Fibroblast of villous mesenchyme (primary cell): Measurements from ENCODE around the gene PSMB2. TPM values are rescaled to one million over a fixed set of nuclear protein-coding genes. Genes with fewer than 3 reads are reported as not detected.
A peak's percentile ranks its signal among the peaks of the same experiment; 100 is the strongest.
"Not testable (repeated sequence)": the region's sequence is repeated elsewhere in the genome, so short reads cannot be mapped to it uniquely, and the experiment has no call there.

Experiments
- DNase-seq: peaks from one replicate; pipeline ENCODE4 v3.0.0-alpha.2; 2010; ENCODE audit warnings: low read depth
- H3K4me3 ChIP-seq: 2 replicates; pipeline ENCODE4 v1.5.1; 2011; ENCODE audit warnings: low read depth, mild to moderate bottlenecking, low read length
- total RNA-seq: library from RNA; depleted of rRNA; stranded (reverse); fragments of >200 nt; gene quantifications from 2 replicates; pipeline ENCODE4 v1.2.3, GENCODE V29; 2012
- TF ChIP-seq, protein P1 (sequence below): IDR thresholded peaks from 2 replicates; pipeline ENCODE4 v1.5.1; 2012; ENCODE audit warnings: low read depth, mild to moderate bottlenecking, low read length; ENCODE audit not compliant: insufficient read depth

Gene PSMB2
- total RNA-seq, 1 donor, result 21.2 TPM

DNA sequence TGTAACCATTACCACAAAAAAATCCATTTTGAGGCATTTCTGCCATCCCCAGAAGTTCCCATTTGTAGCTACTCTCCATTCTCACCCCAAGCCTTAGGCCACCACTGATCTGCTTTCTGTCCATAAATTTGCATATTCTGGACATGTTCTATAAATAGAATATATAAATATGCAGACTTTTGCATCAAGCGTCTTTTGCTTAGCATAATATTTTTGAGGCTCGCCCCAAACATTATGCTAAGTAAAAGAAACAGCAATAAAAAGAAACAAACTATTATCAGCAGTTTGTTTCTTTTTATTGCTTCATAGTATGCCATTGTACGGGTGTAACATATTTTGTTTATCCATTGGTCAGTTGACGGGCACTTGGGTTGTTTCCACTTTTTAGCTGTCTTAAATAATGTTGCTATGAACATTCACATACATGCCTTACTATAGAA lies 60.4 kb downstream of the PSMB2 start:
- DNase-seq, result no peak
- no peak overlapping the region for H3K4me3 ChIP-seq
- TF ChIP-seq, protein P1, sequence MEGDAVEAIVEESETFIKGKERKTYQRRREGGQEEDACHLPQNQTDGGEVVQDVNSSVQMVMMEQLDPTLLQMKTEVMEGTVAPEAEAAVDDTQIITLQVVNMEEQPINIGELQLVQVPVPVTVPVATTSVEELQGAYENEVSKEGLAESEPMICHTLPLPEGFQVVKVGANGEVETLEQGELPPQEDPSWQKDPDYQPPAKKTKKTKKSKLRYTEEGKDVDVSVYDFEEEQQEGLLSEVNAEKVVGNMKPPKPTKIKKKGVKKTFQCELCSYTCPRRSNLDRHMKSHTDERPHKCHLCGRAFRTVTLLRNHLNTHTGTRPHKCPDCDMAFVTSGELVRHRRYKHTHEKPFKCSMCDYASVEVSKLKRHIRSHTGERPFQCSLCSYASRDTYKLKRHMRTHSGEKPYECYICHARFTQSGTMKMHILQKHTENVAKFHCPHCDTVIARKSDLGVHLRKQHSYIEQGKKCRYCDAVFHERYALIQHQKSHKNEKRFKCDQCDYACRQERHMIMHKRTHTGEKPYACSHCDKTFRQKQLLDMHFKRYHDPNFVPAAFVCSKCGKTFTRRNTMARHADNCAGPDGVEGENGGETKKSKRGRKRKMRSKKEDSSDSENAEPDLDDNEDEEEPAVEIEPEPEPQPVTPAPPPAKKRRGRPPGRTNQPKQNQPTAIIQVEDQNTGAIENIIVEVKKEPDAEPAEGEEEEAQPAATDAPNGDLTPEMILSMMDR, result no peak

DNA sequence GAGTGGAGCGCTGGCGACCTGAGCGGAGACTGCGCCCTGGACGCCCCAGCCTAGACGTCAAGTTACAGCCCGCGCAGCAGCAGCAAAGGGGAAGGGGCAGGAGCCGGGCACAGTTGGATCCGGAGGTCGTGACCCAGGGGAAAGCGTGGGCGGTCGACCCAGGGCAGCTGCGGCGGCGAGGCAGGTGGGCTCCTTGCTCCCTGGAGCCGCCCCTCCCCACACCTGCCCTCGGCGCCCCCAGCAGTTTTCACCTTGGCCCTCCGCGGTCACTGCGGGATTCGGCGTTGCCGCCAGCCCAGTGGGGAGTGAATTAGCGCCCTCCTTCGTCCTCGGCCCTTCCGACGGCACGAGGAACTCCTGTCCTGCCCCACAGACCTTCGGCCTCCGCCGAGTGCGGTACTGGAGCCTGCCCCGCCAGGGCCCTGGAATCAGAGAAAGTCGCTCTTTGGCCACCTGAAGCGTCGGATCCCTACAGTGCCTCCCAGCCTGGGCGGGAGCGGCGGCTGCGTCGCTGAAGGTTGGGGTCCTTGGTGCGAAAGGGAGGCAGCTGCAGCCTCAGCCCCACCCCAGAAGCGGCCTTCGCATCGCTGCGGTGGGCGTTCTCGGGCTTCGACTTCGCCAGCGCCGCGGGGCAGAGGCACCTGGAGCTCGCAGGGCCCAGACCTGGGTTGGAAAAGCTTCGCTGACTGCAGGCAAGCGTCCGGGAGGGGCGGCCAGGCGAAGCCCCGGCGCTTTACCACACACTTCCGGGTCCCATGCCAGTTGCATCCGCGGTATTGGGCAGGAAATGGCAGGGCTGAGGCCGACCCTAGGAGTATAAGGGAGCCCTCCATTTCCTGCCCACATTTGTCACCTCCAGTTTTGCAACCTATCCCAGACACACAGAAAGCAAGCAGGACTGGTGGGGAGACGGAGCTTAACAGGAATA lies 64.0 kb downstream of the PSMB2 start:
- peak overlapping the region; percentile 9 for H3K4me3 ChIP-seq
- DNase-seq, result peak; percentile 20
- TF ChIP-seq, protein P1, result no peak

DNA sequence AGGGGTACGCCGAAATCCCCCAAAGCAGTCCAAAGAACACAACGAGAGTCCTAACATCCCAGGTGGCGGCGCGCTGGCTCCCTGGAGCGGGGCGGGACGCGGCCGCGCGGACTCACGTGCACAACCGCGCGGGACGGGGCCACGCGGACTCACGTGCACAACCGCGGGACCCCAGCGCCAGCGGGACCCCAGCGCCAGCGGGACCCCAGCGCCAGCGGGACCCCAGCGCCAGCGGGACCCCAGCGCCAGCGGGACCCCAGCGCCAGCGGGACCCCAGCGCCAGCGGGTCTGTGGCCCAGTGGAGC lies 64.6 kb downstream of the PSMB2 start:
- DNase-seq, H3K4me3 ChIP-seq: not testable (repeated sequence)

DNA sequence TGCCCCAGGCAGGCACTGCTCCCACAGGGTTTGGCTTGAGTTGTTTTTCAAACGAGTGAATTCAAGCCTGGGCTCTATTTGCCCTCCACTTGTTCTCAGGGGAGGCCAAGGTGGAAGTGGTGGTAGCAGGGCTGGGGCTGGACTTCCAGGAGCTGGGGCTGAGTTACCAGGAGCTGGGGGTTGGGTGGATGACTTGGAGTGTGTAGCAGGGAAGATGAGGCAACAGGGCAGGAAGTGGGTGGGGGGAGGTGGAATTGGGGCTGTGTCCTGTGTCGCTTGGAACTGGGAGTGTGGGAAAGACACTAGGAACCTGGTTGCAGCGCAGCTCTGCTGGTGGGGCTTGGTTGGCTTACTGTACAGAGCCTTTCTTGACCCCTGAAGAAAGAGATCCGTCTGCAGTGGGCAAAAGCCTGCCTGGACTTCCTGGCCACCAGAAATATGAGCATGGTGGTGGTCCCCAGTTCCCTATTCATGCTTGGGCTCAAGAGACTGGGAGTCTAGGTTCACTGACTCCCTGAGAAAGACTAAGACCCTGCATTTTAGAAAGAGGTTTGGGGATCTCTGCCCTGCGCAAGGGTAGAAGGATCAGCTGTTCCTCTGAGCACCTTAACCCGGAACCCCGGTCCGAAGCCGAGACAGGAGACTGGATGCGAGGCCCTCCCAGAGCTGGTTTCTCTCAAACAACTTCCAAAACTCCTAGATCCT lies 65.1 kb downstream of the PSMB2 start:
- no peak overlapping the region for H3K4me3 ChIP-seq
- TF ChIP-seq, protein P1, result no peak
- DNase-seq, result peak; percentile 38

DNA sequence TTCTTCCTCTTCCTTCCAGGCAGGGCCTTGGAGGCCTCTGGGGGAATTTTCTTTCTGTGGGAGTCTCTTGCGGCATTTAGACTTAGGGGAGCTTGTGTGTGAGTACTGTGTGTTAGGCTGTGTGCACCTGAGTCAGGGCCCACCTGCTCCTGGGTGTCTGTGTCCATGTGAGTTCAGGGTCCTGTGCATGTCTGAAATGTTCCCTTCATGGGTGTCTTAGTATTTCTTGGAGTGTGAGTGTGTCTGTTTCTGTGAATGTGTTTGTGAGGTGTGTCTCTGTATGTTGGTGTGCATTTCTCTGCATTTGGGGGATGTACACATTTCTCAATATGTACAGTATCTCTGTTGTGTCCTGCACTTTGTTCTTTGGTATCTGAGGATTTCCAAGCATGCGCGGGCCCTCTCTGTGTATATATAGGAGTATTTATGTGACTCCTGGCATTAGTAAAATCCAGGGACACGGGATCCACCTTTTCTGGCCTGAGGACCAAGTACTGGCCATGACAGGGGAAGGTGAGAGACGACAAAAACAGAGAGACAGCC lies 65.8 kb downstream of the PSMB2 start:
- no peak for DNase-seq
- H3K4me3 ChIP-seq, result no peak overlapping the region

DNA sequence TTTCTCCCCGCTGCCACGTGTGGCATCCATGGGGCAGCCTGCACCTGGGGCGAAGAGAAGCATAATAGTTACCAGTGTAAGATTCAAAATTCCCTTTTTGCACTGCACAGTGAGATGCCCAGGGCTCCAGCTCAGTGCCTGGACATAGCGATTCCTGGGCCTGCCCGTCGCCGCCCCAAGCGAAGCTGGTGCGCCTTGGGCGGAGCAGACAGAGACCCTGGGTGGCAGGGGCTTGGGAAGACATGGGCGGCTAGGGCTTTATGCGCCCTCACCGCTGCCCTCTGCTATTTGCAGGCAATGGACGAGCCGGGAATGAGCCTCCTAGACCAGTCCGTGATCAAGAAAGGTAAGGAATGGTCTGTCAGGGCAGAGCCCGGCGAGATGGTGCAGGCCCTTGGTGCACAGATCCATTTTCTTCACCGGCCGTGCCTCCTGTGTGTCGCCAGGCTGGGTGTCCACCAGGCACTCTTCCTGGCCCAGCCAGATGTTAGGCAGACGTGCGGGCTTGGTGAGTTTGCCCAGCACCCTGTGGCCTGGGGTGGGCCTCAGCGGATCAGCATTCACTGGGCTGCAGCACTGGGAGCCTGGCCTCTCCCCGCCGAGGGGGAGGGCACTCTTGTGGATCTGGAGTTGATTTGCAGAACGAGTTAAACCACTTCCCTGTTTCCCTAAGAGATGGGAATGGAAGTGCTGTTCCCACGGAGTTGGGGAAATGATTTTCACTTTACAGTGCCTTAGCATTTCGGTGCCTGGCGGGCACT lies 66.5 kb downstream of the PSMB2 start:
- no peak for DNase-seq
- TF ChIP-seq, protein P1, result no peak
- no peak overlapping the region for H3K4me3 ChIP-seq

More for the DNA sequence above, 65.8 kb downstream of the PSMB2 start:
- TF ChIP-seq, protein P1, result no peak
